NAMALWA (cell line): ENCODE results near the gene GPR33.
"Not testable (repeated sequence)": the region's sequence is repeated elsewhere in the genome, so short reads cannot be mapped to it uniquely, and the experiment has no call there.

ENCODE experiments used
- DNase-seq: peaks from one replicate; pipeline ENCODE4 v3.0.0-alpha.2; 2015; ENCODE audit warnings: low spot score

The GPR33 gene

DNA sequence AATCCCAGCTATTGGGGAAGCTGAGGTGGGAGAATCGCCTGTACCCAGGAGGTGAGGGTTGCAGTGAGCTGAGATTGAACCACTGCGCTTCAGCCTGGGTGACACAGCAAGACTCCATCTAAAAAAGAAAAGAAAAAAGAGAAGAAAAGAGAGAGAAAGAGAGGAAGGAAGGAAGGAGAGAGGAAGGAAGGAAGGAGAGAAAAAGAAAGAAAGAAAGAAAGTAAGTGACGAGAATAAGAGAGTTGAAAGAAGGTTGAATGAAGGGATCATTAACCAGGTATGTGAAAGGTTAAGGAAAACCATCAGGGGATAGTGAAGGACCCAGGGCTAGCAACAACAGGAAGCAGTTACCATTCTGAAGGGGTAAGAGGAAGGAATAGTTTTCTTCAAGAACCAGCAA is 26.3 kb downstream of the GPR33 start:
- no peak for DNase-seq

DNA sequence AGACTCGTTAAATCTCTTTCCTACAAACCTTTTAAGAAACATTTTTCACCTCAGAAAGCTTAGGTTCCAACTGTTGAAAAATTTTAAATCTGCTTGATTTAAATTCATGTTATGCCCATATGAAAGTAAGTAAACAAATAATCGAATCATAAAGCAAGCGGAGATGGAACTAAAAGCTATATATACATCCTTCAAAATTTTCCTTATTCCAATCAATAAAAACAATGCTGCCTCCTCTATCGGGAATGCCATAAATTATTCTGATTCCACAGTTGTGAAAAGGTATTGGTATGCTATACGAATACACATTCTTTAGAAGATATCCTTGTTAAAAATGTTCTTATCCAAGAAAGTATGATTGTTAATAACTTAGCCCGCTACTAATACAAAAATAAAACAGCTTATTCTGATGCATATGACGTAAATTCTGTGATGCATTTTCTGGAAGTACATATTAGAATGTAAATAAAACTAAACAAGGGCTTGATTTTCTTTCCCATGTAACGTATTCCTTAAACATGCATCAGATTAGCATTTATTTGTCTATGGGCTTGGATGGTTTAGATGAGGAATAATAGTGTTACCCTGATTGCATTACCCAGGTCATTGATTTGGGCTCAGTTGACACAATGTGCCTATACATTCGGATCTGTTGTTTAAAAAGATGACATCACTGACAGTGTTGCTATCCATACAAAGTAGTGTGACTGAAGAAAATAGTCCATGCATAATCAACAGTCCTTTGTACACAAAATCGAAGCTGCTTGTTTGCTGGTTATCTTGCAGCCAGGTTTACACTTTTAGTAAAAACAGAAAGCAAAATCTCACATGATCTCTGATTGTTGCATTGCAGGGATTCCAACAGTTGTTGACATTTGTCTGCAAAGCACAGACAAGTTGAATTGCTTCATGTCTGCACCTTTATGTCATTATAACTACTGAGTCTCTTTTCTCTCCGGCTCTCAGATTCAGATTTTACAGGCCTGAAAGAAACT is 29.9 kb downstream of the GPR33 start:
- peak; percentile 9 for DNase-seq

DNA sequence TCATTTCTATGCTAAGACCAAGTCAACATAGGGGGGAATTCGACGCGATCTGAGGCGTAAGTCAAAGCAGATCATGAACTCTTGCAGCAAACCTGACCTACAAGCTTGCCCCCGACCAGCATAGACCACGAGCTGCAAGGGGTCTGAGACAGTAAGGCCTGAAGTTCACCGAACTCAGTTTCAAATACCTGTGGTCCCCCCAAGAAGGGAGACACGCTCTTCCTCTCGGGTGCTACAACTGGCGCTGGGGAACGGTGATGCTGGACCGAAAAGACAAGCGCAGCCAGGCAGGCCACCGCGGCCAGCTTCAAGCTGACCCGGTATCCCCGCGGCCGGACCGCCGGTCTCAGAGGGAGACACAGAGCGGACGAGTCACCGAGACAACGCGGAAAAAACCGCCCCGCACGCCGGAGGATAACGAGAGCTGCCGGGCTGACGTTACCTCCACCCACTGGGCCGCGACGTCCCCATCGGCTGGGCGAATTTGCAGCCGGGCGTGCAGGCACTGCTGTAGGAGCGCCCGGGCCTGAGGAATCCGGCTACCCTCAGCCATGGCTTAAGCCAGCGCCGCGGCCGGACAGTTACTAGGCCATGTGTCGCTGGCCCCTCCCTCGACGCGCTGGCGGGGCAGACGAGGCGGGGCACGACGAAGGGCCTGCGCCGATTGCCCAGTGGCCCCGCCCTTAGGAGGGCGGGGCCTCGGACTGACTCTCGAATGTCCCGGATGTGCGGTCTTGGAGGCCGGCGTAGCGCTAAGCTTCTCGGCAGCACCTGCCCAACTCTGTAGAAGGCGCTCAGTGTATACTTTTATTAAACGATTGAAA is 30.8 kb downstream of the GPR33 start, which contains the start of gene DTD2:
DTD2 (minus strand) TSS at position 666 of the 824 bp plus-strand sequence; CDS start at position 553, 113 bp downstream.
- peak; percentile 97 for DNase-seq

DNA sequence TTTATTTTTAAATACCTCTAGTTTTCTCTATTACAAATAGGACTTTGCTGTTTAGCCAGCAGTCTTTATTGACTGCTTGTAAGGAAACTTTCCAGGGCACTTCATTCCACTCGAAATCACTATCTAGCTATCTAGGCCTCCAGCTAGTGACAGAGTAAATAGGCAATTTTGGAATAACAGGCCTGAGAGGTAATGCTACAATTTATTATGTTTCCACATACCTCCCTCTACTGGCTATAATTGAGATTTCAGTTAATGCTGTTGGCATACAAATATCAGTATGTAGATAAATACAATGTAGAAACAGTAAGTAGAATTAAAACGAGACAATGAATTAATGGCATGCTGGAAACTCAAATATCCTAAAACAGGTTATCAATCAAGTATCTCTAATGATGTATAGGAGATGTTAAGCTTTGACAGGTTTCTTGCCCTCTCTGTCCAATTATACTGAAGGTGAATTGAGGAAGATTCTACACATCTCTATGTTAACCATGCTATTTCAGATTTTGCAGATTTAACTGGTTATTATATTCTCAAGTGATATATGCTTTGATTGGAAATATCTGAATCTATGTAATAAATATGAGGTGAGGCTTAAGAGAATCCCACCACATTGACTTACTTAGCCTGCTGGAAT is 37.7 kb downstream of the GPR33 start:
- DNase-seq, result peak; percentile 72

DNA sequence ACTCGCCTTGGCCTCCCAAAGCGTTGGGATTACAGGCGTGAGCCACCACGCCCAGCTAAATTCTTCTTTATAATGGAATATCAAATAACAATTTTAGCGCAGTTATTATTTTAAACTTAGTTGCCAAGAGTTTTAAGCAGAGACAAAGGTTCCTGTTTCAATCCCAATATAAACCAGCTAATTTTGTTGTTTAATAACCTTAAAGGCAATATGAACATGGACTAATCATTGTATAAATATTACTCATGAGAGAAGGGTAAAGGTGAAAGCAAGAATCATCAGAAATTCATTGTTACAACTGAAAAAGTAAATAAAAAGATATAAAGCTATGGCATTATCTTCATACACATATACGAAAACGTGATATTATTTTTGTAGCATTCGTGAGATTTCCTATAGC is 38.7 kb downstream of the GPR33 start:
- no peak for DNase-seq

DNA sequence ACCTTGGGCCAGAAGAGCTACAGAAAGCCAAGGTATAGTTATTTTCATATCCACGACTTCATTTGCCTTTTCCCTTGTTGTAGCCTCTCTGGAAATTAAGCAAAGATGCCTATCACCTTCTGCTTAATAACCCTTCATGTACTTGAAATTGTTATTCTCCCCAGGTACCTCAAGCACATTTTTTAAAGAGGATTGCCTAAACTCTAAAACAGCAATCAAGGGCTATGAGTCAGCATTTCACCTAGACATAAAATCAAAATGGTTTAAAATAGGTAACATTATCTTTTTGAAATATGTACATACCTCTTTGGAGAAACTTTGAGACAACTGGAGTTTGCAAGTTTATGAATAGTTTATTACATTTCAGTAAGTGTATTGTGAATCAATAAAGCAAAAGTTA is 42.1 kb downstream of the GPR33 start:
- no peak for DNase-seq

DNA sequence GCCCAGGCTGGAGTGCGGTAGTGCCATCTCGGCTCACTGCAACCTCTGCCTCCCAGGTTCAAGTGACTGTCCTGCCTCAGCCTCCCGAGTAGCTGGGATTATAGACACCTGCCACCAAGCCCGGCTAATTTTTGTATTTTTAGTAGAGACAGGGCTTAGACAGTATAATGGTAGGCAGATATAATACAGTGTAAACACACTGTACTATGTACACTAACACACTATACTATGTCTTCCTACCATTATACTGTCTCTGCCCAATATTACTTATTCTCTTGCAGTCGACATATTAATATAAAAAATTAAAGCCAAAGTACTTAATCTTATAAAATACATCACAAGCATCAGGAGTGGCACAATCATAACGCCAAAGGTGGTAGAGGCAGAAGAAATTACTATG is 45.6 kb downstream of the GPR33 start:
- no peak for DNase-seq

DNA sequence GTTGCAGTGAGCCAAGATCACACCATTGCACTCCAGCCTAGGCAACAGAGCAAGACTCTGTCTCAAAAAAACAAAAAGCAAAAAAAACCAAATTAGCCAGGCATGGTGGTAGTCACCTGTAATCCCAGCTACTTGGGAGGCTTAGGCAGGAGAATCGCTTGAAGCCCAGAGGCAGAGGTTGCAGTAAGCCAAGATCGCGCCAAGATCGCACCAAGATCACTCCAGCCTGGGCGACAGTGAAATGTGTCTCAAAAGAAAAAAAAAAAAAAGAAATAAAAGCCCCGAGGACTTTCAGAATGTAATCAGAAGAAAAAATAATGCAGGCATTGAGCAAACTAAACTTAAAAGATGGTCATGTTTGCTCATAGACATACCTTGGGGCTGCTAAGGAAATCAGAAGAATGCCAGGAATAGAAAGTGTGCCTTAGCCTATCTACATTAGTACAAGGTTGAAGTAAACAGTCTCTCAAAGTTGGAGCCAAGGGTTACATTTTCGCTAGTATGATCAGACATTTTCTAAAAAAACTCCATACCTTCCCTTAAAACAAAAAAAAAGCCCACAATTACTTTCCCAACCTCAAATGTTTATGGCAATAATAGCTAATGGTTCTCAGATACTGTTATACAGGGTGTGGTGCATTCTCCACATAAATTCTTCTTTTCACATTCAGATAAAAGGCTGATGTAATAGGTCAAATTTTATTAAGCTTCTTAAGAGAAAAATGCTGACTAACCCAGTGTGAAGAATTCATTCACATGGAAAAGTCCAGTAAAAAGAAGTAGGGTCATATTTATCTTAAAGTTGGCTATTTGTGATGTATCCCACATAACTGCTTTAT is 46.3 kb downstream of the GPR33 start:
- DNase-seq, result no peak

DNA sequence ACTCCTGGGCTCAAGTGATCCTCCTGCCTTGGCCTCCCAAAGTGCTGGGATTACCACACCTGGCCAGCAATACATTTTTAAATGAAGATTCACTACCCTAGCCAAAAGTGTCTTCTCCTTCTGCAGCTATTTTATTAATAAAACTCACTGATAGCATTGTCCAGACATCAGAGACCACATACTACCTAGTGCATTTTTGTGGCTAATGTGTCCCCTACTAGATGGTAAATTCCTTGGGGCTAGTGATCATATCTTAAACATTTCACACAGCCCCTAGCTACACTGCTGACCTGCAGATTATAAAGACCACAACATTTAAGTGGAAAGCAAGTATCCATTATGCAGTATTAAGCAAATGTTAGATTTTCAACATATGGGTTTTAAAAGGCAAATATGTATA is 47.6 kb downstream of the GPR33 start:
- no peak for DNase-seq

DNA sequence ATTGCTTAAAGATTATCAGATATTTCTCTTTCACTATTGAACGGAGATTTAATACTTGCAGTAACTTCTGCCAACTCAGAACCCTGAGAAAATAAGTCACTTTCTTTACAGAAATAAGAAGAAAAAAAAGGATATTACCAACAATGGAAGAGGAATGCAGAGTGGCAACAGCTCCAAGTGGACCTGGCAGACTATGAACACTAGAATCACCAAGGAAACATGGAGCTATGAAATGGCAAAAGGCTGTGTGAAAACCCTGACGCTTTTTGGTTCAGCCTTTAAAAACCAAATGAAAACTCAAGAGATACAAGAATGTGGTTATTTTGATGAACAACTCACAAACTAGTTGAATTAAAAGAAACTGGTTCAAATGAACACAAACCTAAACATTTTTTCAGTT is 48.3 kb downstream of the GPR33 start:
- DNase-seq, result no peak

DNA sequence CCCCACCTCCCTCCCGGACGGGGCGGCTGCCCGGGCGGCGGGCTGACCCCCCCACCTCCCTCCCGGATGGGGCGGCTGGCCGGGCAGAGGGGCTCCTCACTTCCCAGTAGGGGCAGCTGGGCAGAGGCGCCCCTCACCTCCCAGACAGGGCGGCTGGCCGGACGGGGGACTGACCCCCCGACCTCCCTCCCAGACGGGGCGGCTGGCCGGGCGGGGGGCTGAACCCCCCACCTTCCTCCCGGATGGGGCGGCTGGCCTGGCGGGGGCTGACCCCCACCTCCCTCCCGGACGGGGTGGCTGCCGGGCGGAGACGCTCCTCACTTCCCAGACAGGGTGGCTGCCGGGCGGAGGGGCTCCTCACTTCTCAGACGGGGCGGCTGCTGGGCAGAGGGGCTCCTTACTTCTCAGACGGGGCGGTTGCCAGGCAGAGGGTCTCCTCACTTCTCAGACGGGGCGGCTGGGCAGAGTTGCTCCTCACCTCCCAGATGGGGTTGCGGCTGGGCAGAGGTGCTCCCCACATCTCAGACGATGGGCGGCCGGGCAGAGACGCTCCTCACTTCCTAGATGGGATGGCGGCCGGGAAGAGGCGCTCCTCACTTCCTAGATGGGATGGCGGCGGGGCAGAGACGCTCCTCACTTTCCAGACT is 50.7 kb downstream of the GPR33 start:
- DNase-seq, result not testable (repeated sequence)

DNA sequence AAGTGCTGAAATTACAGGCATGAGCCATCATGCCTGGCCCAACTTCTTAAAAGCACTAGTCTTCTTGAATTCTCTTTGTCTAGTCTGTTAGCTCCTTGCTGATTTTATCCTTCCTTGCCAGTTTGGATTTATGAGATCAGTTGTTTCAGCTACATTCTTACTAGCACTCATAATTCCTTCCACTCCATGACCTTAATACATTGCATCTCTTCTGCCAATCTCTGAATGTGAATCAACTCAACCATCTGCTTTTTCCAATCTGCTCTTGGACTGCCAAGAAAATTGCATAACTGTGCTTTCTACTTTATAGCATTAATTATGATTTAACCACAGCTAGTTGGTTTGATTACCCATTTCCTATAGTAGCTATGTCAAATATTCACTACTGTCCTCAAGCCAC is 52.6 kb downstream of the GPR33 start:
- DNase-seq, result no peak
